ENCODE data around the gene NOB1. TPM values are rescaled to one million over a fixed set of nuclear protein-coding genes. Genes with fewer than 3 reads are reported as not detected.

NOB1 gene
- total RNA-seq, 4 donors from 2014 or later = 22.4 to 39.2 (median 30.3) TPM

- peak overlapping the region; percentile 81 to 90 (median 82) for H3K4me3 ChIP-seq
- no peak for DNase-seq (ENCODE audit: extremely low spot score)
- TF ChIP-seq POLR2A (IDR thresholded peaks at IDR 0.05; ENCODE audit: low read depth) (no peak), CTCF (IDR thresholded peaks at IDR 0.05) (no peak), EP300 (IDR thresholded peaks at IDR 0.05) (no peak), POLR2AphosphoS5 (IDR thresholded peaks at IDR 0.05) (no peak)
- intact Hi-C loops (cut with DNase I) = loop anchor here (1.0 to 10.0 kb wide), 3 partner anchors 45 to 357 kb away; partner anchors contain the start of gene NFAT5
- no peaks in the 10 kb centered on the region for H3K27me3 ChIP-seq
- no peaks in the 10 kb centered on the region for H3K9me3 ChIP-seq
- peaks cover 23 to 34% (median 30%) of the 10 kb centered on the region in 4 donors for H3K36me3 ChIP-seq
- peak overlapping the region; percentile 72 to 84 (median 75) for H3K27ac ChIP-seq (replicated peaks in 1 of 4)
- WGBS = 12% methylated on average over 4 of the region's 4 CpGs
- H3K4me1 ChIP-seq = peaks cover 18 to 31% (median 22%) of the 10 kb centered on the region in 4 donors
These were observed 620 bp downstream of the NOB1 start for GRCh38 chr16:69754143-69754468.

GRCh38 chr16:69748694-69749345 is 5.9 kb downstream of the NOB1 start:
- H3K9me3 ChIP-seq = no peaks in the 10 kb centered on the region
- no peak for TF ChIP-seq POLR2AphosphoS5 (IDR thresholded peaks at IDR 0.05)
- TF ChIP-seq EP300 (IDR thresholded peaks at IDR 0.05) = no peak
- no peak for TF ChIP-seq POLR2A (IDR thresholded peaks at IDR 0.05; ENCODE audit: low read depth)
- no peak for TF ChIP-seq CTCF (IDR thresholded peaks at IDR 0.05)
- peaks cover 57 to 87% (median 83%) of the 10 kb centered on the region in 4 donors for H3K36me3 ChIP-seq
- peaks cover 14 to 21% (median 17%) of the 10 kb centered on the region in 4 donors for H3K4me1 ChIP-seq
- no peak overlapping the region for H3K4me3 ChIP-seq
- DNase-seq (ENCODE audit: extremely low spot score) = no peak
- 87% methylated on average over 20 of the region's 20 CpGs for WGBS
- H3K27ac ChIP-seq (replicated peaks in 1 of 4) = no peak overlapping the region
- intact Hi-C loops (cut with DNase I) = no loop called here
- no peaks in the 10 kb centered on the region for H3K27me3 ChIP-seq

- WGBS = 87% methylated on average over 8 of the region's 8 CpGs
These were observed 7.6 kb downstream of the NOB1 start for GRCh38 chr16:69747115-69747514.

GRCh38 chr16:69745959-69746358 is 8.8 kb downstream of the NOB1 start:
- TF ChIP-seq POLR2A (IDR thresholded peaks at IDR 0.05; ENCODE audit: low read depth) = no peak
- TF ChIP-seq EP300 (IDR thresholded peaks at IDR 0.05) = no peak
- TF ChIP-seq CTCF (IDR thresholded peaks at IDR 0.05) = no peak
- TF ChIP-seq POLR2AphosphoS5 (IDR thresholded peaks at IDR 0.05) = no peak
- Histone ChIP-seq H3K27me3 (no peaks in the 10 kb centered on the region), H3K9me3 (no peaks in the 10 kb centered on the region), H3K4me3 (no peak overlapping the region), H3K4me1 (peaks cover 10 to 19% (median 14%) of the 10 kb centered on the region in 4 donors), H3K36me3 (peaks cover 55 to 100% (median 99%) of the 10 kb centered on the region in 4 donors), H3K27ac (replicated peaks in 1 of 4) (no peak overlapping the region)
- 91% methylated on average over 10 of the region's 10 CpGs for WGBS
- DNase-seq (ENCODE audit: extremely low spot score) = no peak
- intact Hi-C loops (cut with DNase I) = no loop called here

More at GRCh38 chr16:69747115-69747514, 7.6 kb downstream of the NOB1 start:
- no peak for DNase-seq (ENCODE audit: extremely low spot score)
- no peak overlapping the region for H3K27ac ChIP-seq (replicated peaks in 1 of 4)
- H3K4me1 ChIP-seq = peaks cover 2 to 11% (median 3%) of the 10 kb centered on the region in 4 donors
- TF ChIP-seq EP300 (IDR thresholded peaks at IDR 0.05) = no peak
- TF ChIP-seq CTCF (IDR thresholded peaks at IDR 0.05) = no peak
- intact Hi-C loops (cut with DNase I) = no loop called here
- no peaks in the 10 kb centered on the region for H3K27me3 ChIP-seq
- H3K9me3 ChIP-seq = no peaks in the 10 kb centered on the region
- H3K36me3 ChIP-seq = peaks cover 64 to 100% (median 99%) of the 10 kb centered on the region in 4 donors
- H3K4me3 ChIP-seq = no peak overlapping the region

GRCh38 chr16:69745232-69745612 is 9.5 kb downstream of the NOB1 start:
- intact Hi-C loops (cut with DNase I) = no loop called here
- Histone ChIP-seq H3K27me3 (no peaks in the 10 kb centered on the region), H3K36me3 (peaks cover 51 to 100% (median 98%) of the 10 kb centered on the region in 4 donors), H3K4me1 (peaks cover 10 to 20% (median 14%) of the 10 kb centered on the region in 4 donors), H3K9me3 (no peaks in the 10 kb centered on the region), H3K4me3 (no peak overlapping the region), H3K27ac (replicated peaks in 1 of 4) (no peak overlapping the region)
- no peak for DNase-seq (ENCODE audit: extremely low spot score)
- TF ChIP-seq POLR2A (IDR thresholded peaks at IDR 0.05; ENCODE audit: low read depth) (no peak), POLR2AphosphoS5 (IDR thresholded peaks at IDR 0.05) (no peak), CTCF (IDR thresholded peaks at IDR 0.05) (no peak), EP300 (IDR thresholded peaks at IDR 0.05) (no peak)
- 93% methylated on average over 11 of the region's 11 CpGs for WGBS

Measured in esophagus muscularis mucosa (tissue), 4 donors.